Panc1 (cell line): ENCODE measurements around the gene NMNAT3. TPM values are rescaled to one million over a fixed set of nuclear protein-coding genes. Genes with fewer than 3 reads are reported as not detected.

Experiments used
- ATAC-seq: fragments of 200-7000 bp; cut with Tn5 transposase; 2 replicates; pipeline ENCODE4 v1.9.1; 2020; ENCODE audit warnings: mild to moderate bottlenecking, moderate library complexity
- BruUV-seq: library from RNA; stranded (reverse); fragments of 400-500 nt; replicated peaks from 2 replicates; lab custom pipeline; 2021; lab: Mats Ljungman, UMichigan
- CTCF ChIA-PET: fragments of 300-600 bp; sonication (Branson Sonifier 250); formaldehyde crosslinking; loops from one replicate; lab custom pipeline; 2022; ENCODE audit warnings: antibody characterized with exemption; lab: Charles Lee
- POLR2A ChIA-PET: fragments of 300-600 bp; sonication (Branson Sonifier 250); formaldehyde crosslinking; loops from one replicate; lab custom pipeline; 2022; ENCODE audit warnings: antibody characterized with exemption; lab: Charles Lee
- DNase-seq: peaks from one replicate; pipeline ENCODE4 v3.0.0-alpha.2; 2010; ENCODE audit warnings: low read depth, low spot score
- H3K27ac ChIP-seq: 2 replicates; pipeline ENCODE4 v1.5.1; 2011; ENCODE audit warnings: mild to moderate bottlenecking, low read length, inconsistent platforms
- H3K27me3 ChIP-seq: fragments of 200-500 bp; sonication (Bioruptor generic); 2 replicates; pipeline ENCODE4 v1.6.0; 2014; ENCODE audit warnings: low read length, inconsistent platforms; ENCODE audit not compliant: control insufficient read depth, insufficient read depth
- H3K36me3 ChIP-seq: fragments of 200-500 bp; sonication (Bioruptor generic); 2 replicates; pipeline ENCODE4 v1.5.1; 2014; ENCODE audit warnings: inconsistent platforms, mild to moderate bottlenecking, low read length, moderate library complexity; ENCODE audit not compliant: control insufficient read depth, insufficient read depth
- H3K4me1 ChIP-seq: 2 replicates; pipeline ENCODE4 v1.5.1; 2011; ENCODE audit warnings: inconsistent platforms, mild to moderate bottlenecking, low read length, moderate library complexity; ENCODE audit not compliant: control insufficient read depth, insufficient read depth
- H3K4me3 ChIP-seq, 2 experiments: 2 replicates each; pipeline ENCODE4 v1.5.1; 2011 to 2012; ENCODE audit warnings: low read depth in 2 of 2, low read length in 2 of 2, mild to moderate bottlenecking in 2 of 2, inconsistent platforms in 1 of 2, moderate library complexity in 1 of 2
- H3K9me3 ChIP-seq: fragments of 200-500 bp; sonication (Bioruptor generic); 2 replicates; pipeline ENCODE4 v1.5.1; 2014; ENCODE audit warnings: low read depth, mild to moderate bottlenecking, inconsistent platforms, low read length, moderate library complexity; ENCODE audit not compliant: control insufficient read depth, insufficient read depth
- POLR2AphosphoS5 ChIP-seq: IDR thresholded peaks from 2 replicates; pipeline ENCODE4 v1.6.1; 2012; ENCODE audit warnings: mild to moderate bottlenecking, low read depth, low read length, moderate library complexity
- REST ChIP-seq, 2 experiments: IDR thresholded peaks; 2 replicates each; pipeline ENCODE4 v1.6.1; 2011 to 2012; ENCODE audit warnings: low read depth in 2 of 2, control low read depth in 1 of 2, low read length in 1 of 2, mild to moderate bottlenecking in 1 of 2, moderate library complexity in 1 of 2; ENCODE audit not compliant: insufficient read depth in 1 of 2
- SIN3A ChIP-seq: IDR thresholded peaks from 2 replicates; pipeline ENCODE4 v1.6.1; 2012; ENCODE audit warnings: low read depth, mild to moderate bottlenecking, low read length, moderate library complexity, borderline replicate concordance; ENCODE audit not compliant: insufficient read depth
- TCF7L2 ChIP-seq: IDR thresholded peaks from 2 replicates; pipeline ENCODE4 v1.6.1; 2011; ENCODE audit warnings: mild to moderate bottlenecking, low read depth, low read length, inconsistent platforms
- in situ Hi-C: cut with HindIII; loops from 2 replicates; pipeline ENCODE4 v1.10.0; 2016; ENCODE audit warnings: low sequenced_read_pairs, low pct_unique_long_range_greater_than_20kb
- intact Hi-C: fragments of 100-400 bp; cut with micrococcal nuclease; formaldehyde crosslinking; loops from one replicate; pipeline ENCODE4 v1.10.0; 2022; ENCODE audit not compliant: unreplicated experiment
- total RNA-seq: library from RNA; stranded (reverse); gene quantifications from one replicate; pipeline ENCODE4 v1.2.1, GENCODE V29; 2021; ENCODE audit not compliant: unreplicated experiment
- TF ChIP-seq, protein P1 (sequence below): fragments of 450-650 bp; IDR thresholded peaks from 2 replicates; pipeline ENCODE4 v1.5.1; 2017; ENCODE audit warnings: mild to moderate bottlenecking

The NMNAT3 gene
- total RNA-seq, 1 experiment from 2014 or later: 1.9 TPM

GRCh38 chr3:139564294-139564861 lies 113.4 kb downstream of the NMNAT3 start:
- no peak for DNase-seq
- intact Hi-C loops: no loop called here

GRCh38 chr3:139561959-139562676 lies 115.7 kb downstream of the NMNAT3 start:
- ATAC-seq: peak; percentile 92

More at GRCh38 chr3:139564294-139564861, 113.4 kb downstream of the NMNAT3 start:
- ATAC-seq: peak; percentile 58; the same call in 1 of the 2 replicates
- H3K27ac ChIP-seq: no peak overlapping the region
- ChIA-PET POLR2A (no interaction called here), CTCF (interaction anchor here (0.6 kb wide), 2 partner anchors 626 to 1476 kb away, joined by 3 to 4 read pairs; no protein-coding TSS in a partner anchor)
- H3K9me3 ChIP-seq: no peaks in the 10 kb centered on the region
- BruUV-seq: no TSS peak
- no peaks in the 10 kb centered on the region; the same call in 1 of the 2 replicates for H3K4me1 ChIP-seq
- H3K4me3 ChIP-seq: no peak overlapping the region
- H3K36me3 ChIP-seq: no peaks in the 10 kb centered on the region
- in situ Hi-C loops: no loop called here
- no peaks in the 10 kb centered on the region for H3K27me3 ChIP-seq
- TF ChIP-seq, protein P1, sequence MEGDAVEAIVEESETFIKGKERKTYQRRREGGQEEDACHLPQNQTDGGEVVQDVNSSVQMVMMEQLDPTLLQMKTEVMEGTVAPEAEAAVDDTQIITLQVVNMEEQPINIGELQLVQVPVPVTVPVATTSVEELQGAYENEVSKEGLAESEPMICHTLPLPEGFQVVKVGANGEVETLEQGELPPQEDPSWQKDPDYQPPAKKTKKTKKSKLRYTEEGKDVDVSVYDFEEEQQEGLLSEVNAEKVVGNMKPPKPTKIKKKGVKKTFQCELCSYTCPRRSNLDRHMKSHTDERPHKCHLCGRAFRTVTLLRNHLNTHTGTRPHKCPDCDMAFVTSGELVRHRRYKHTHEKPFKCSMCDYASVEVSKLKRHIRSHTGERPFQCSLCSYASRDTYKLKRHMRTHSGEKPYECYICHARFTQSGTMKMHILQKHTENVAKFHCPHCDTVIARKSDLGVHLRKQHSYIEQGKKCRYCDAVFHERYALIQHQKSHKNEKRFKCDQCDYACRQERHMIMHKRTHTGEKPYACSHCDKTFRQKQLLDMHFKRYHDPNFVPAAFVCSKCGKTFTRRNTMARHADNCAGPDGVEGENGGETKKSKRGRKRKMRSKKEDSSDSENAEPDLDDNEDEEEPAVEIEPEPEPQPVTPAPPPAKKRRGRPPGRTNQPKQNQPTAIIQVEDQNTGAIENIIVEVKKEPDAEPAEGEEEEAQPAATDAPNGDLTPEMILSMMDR: peak; percentile 52
- no peak for TF ChIP-seq TCF7L2

DNA sequence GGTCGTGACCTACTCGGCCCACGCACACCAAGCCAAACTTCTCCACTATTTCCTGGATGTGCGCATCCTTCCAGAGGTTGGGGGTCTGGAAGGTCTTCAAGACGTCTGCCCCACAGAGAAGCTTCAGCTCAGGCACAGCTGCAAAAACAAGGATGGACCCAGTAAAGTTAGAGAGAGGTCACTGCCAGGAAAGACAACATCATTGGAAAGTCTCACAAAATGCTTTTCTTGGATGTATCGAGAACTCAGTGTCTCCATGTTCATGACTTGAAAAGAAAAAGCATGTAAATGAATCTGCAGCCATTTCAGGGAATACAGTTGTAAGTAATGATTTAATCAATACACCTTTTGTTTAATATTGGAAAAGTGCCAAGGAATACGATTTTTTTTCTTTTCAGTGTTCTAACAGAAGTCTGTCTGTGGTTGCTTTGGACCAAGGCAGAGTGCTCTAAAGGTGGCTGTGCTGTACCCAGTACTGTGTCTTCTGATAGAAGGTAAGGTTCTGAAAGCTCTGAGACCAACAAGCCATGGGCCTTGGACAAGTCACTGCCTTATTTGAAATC lies 116.4 kb downstream of the NMNAT3 start:
- DNase-seq: no peak
- POLR2A ChIA-PET: no interaction called here
- in situ Hi-C loops (no loop called here), intact Hi-C loops (no loop called here)
- H3K4me1 ChIP-seq: peaks cover 3% of the 10 kb centered on the region
- CTCF ChIA-PET: interaction anchor here (0.6 to 2.0 kb wide), 3 partner anchors 133 to 207 kb away, joined by 4 to 13 read pairs (median 5); no protein-coding TSS in a partner anchor
- no peaks in the 10 kb centered on the region for H3K27me3 ChIP-seq
- no peaks in the 10 kb centered on the region for H3K36me3 ChIP-seq
- ATAC-seq: no peak
- TF ChIP-seq, protein P1: no peak
- TF ChIP-seq POLR2AphosphoS5 (no peak), TCF7L2 (no peak), REST (IDR thresholded peaks at IDR 0.05; ENCODE audit: insufficient read depth in 1 of 2, low read depth in 2 of 2, low read length in 1 of 2) (no peak), SIN3A (no peak)
- no TSS peak for BruUV-seq
- no peak overlapping the region for H3K4me3 ChIP-seq
- H3K27ac ChIP-seq: no peak overlapping the region
- no peaks in the 10 kb centered on the region for H3K9me3 ChIP-seq

More at GRCh38 chr3:139561959-139562676, 115.7 kb downstream of the NMNAT3 start:
- ChIA-PET CTCF (interaction anchor here (0.6 to 2.0 kb wide), 3 partner anchors 134 to 208 kb away, joined by 4 to 13 read pairs (median 5); no protein-coding TSS in a partner anchor), POLR2A (no interaction called here)
- Histone ChIP-seq H3K27ac (no peak overlapping the region), H3K27me3 (no peaks in the 10 kb centered on the region), H3K36me3 (no peaks in the 10 kb centered on the region), H3K4me3 (no peak overlapping the region), H3K4me1 (peaks cover 3% of the 10 kb centered on the region), H3K9me3 (no peaks in the 10 kb centered on the region)
- no TSS peak for BruUV-seq
- intact Hi-C loops: loop anchor here (1.0 kb wide), 1 partner anchor 135 kb away; no protein-coding TSS in a partner anchor
- DNase-seq: peak; percentile 8
- in situ Hi-C loops: no loop called here
- no peak for TF ChIP-seq SIN3A
- TF ChIP-seq, protein P1: peak; percentile 90
